Endothelial cell (in vitro differentiated cells): Measurements from ENCODE around the gene HMG20B. TPM values are rescaled to one million over a fixed set of nuclear protein-coding genes. Genes with fewer than 3 reads are reported as not detected.

Experiments used
- DNase-seq: peaks from one replicate; pipeline ENCODE4 v3.0.0; 2021; ENCODE audit warnings: low spot score
- H3K27ac Mint-ChIP-seq: one replicate; pipeline ENCODE4 v1.8.0; 2021; ENCODE audit warnings: mixed read lengths, inconsistent platforms; ENCODE audit not compliant: unreplicated experiment
- H3K27me3 Mint-ChIP-seq: one replicate; pipeline ENCODE4 v1.8.0; 2021; ENCODE audit warnings: mild to moderate bottlenecking, moderate library complexity, mixed read lengths, inconsistent platforms; ENCODE audit not compliant: unreplicated experiment
- H3K36me3 Mint-ChIP-seq: one replicate; pipeline ENCODE4 v1.8.0; 2021; ENCODE audit warnings: mild to moderate bottlenecking, low read depth, mixed read lengths, inconsistent platforms; ENCODE audit not compliant: unreplicated experiment
- H3K4me1 Mint-ChIP-seq: one replicate; pipeline ENCODE4 v1.8.0; 2021; ENCODE audit warnings: mild to moderate bottlenecking, mixed read lengths, inconsistent platforms; ENCODE audit not compliant: unreplicated experiment
- H3K4me3 Mint-ChIP-seq: one replicate; pipeline ENCODE4 v1.8.0; 2021; ENCODE audit warnings: mild to moderate bottlenecking, mixed read lengths, inconsistent platforms; ENCODE audit not compliant: unreplicated experiment
- H3K9me3 Mint-ChIP-seq: one replicate; pipeline ENCODE4 v1.8.0; 2021; ENCODE audit warnings: mixed read lengths, inconsistent platforms; ENCODE audit not compliant: unreplicated experiment
- total RNA-seq: library from RNA; stranded (reverse); fragmentation: NEBNext Ultra II Directional; extraction: Animal tissue kit (Norgen Biotek cat#: 25700); gene quantifications from one replicate; pipeline ENCODE4 v1.2.1, GENCODE V29; 2021; ENCODE audit not compliant: unreplicated experiment
- TF ChIP-seq, protein P1 (sequence below): fragments of 200-600 bp; sonication (generic); IDR thresholded peaks from one replicate; pipeline ENCODE4 v1.5.0; 2021; ENCODE audit warnings: antibody characterized with exemption; ENCODE audit not compliant: unreplicated experiment

Gene HMG20B
- total RNA-seq, 1 donor from 2014 or later: 77.2 TPM

DNA sequence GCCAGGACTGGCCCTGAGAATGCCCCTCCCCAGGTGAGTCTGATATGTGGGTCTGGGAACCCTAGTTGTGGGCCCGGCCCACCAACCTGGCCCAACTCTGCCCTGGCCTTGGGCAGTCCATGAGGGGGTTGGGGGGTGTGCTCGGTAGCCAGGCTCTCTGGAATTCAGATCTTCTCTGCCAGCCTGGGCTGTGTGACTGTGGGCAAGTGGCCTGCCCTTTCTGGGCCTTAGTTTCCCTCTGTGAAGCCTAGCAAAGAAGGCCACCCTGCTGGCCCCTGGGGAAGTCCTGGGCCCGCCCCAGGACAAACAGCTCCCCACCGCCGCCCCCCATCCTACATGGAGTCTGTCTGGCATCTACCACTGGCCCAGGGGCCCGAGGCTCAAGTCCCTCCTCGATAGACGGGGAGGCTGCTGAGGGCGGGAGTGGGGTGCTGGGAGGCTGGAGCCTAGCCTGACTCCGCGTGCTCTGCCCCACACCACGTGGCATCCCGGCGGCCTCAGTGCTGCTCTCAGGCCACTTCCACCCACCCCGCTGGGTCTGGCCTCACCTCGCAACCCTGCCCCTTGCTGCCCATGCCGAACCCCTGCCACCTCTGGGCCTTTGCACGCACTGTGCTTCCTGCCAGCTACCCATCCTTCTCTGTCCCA, 42.2 kb downstream of the HMG20B start:
- H3K36me3 Mint-ChIP-seq: peaks cover 5% of the 10 kb centered on the region
- H3K27me3 Mint-ChIP-seq: peaks cover 7% of the 10 kb centered on the region
- H3K4me3 Mint-ChIP-seq: no peak overlapping the region
- TF ChIP-seq, protein P1, sequence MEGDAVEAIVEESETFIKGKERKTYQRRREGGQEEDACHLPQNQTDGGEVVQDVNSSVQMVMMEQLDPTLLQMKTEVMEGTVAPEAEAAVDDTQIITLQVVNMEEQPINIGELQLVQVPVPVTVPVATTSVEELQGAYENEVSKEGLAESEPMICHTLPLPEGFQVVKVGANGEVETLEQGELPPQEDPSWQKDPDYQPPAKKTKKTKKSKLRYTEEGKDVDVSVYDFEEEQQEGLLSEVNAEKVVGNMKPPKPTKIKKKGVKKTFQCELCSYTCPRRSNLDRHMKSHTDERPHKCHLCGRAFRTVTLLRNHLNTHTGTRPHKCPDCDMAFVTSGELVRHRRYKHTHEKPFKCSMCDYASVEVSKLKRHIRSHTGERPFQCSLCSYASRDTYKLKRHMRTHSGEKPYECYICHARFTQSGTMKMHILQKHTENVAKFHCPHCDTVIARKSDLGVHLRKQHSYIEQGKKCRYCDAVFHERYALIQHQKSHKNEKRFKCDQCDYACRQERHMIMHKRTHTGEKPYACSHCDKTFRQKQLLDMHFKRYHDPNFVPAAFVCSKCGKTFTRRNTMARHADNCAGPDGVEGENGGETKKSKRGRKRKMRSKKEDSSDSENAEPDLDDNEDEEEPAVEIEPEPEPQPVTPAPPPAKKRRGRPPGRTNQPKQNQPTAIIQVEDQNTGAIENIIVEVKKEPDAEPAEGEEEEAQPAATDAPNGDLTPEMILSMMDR: no peak
- no peak for DNase-seq
- no peak overlapping the region for H3K27ac Mint-ChIP-seq
- no peaks in the 10 kb centered on the region for H3K4me1 Mint-ChIP-seq
- H3K9me3 Mint-ChIP-seq: no peaks in the 10 kb centered on the region

DNA sequence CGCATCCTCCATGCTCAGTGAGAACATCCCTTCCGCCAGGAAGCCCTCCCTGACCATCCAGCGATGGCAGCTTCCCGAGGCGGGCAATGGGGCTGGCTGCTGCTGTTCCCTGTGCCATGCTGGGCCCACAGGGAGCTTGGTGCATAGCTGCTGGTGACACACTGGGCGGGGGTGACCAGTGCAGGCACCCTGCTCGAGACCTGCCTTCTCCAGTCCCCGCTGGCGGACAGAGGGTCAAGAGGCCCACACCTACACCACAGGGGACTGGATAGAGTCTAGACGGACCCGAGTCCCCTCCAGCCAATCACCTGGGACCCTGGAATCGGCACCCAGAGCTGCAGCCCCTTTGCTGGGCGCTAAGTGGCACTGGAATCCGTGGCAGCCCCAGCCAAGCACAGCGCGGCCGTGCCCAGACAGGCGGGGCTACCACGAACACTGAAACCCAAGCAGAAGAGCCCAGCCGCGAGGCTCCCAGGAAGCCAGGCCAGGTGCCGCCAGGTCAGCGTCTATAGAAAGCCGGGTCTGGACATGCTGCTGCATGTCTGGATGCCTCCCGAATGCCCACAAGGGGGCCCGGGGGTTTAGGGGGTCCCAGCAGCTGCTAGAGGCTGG, 42.9 kb downstream of the HMG20B start:
- H3K27me3 Mint-ChIP-seq: peaks cover 5% of the 10 kb centered on the region
- no peaks in the 10 kb centered on the region for H3K9me3 Mint-ChIP-seq
- H3K27ac Mint-ChIP-seq: no peak overlapping the region
- no peaks in the 10 kb centered on the region for H3K4me1 Mint-ChIP-seq
- no peak overlapping the region for H3K4me3 Mint-ChIP-seq
- DNase-seq: no peak
- H3K36me3 Mint-ChIP-seq: peaks cover 5% of the 10 kb centered on the region
- TF ChIP-seq, protein P1: no peak

DNA sequence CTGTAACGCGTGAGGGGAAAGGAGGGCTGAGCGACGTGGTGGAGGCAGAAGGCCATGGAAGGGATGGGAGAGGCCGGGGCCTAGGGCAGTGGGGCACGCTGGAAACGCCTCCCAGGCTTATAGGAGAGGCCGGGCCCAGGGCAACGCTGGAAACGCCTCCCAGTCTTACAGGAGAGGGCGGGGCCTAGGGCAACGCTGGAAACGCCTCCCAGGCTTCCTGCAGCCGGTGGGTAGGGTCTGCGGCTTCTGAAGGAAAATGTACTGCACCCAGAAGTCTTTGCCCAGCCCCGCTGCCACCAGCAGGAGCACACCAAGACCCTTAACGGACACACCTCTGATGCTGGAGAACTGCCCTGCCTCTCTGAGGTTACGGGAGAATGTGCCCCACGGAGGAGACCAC, 44.7 kb downstream of the HMG20B start:
- H3K4me1 Mint-ChIP-seq: no peaks in the 10 kb centered on the region
- H3K9me3 Mint-ChIP-seq: no peaks in the 10 kb centered on the region
- peaks cover 4% of the 10 kb centered on the region for H3K36me3 Mint-ChIP-seq
- no peak overlapping the region for H3K4me3 Mint-ChIP-seq
- H3K27me3 Mint-ChIP-seq: peaks cover 6% of the 10 kb centered on the region
- H3K27ac Mint-ChIP-seq: peak overlapping the region; percentile 42
- TF ChIP-seq, protein P1: no peak
- DNase-seq: no peak

DNA sequence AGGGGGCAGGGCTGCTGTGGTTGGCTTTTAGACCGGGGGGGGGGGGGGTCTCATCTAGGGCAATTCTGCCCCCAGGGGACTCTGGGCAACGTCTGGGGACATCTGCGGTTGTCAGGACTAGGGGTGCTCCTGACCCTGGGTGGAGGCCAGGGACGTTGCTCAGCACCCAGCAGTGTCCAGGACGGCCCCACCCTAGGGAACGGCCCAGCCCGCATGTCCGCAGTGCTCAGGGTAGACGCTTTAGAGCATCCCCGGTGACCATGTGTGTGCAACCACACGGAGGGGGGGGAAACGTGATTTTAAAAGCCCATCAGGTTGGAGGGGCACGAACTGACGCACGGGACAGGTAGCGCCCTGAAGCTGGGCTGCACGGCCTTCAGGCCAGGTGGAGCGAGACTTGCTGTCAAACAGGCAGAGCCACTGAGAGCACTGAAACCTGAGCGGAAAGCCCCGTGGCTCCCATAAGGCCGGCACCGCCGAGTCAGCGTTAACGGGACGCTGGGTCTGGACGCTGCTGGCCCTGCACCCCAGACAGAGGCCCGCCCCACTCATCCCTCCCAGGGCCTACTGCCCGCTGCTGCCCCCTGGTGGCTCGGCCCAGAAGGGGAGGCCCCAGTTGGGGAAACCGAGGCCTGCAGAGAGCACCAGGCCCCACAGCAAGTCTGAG, 45.5 kb downstream of the HMG20B start:
- H3K9me3 Mint-ChIP-seq: no peaks in the 10 kb centered on the region
- peaks cover 8% of the 10 kb centered on the region for H3K36me3 Mint-ChIP-seq
- no peak overlapping the region for H3K27ac Mint-ChIP-seq
- H3K27me3 Mint-ChIP-seq: peaks cover 8% of the 10 kb centered on the region
- DNase-seq: peak; percentile 67
- TF ChIP-seq, protein P1: peak; percentile 93
- no peaks in the 10 kb centered on the region for H3K4me1 Mint-ChIP-seq
- H3K4me3 Mint-ChIP-seq: no peak overlapping the region
